Osteocyte (in vitro differentiated cells): ENCODE results near the gene SBSN. TPM values are rescaled to one million over a fixed set of nuclear protein-coding genes. Genes with fewer than 3 reads are reported as not detected.

Experiments
- DNase-seq: peaks from one replicate; pipeline ENCODE4 v3.0.0; 2021; ENCODE audit warnings: mixed read lengths; ENCODE audit not compliant: unreplicated experiment; ENCODE audit errors: extremely low spot score
- H3K27ac Mint-ChIP-seq: one replicate; pipeline ENCODE4 v1.8.0; 2021; ENCODE audit warnings: mild to moderate bottlenecking, mixed read lengths; ENCODE audit not compliant: unreplicated experiment
- H3K27me3 Mint-ChIP-seq: one replicate; pipeline ENCODE4 v1.8.0; 2021; ENCODE audit warnings: mixed read lengths; ENCODE audit not compliant: unreplicated experiment
- H3K36me3 Mint-ChIP-seq: one replicate; pipeline ENCODE4 v1.8.0; 2021; ENCODE audit warnings: mixed read lengths; ENCODE audit not compliant: unreplicated experiment
- H3K4me1 Mint-ChIP-seq: one replicate; pipeline ENCODE4 v1.8.0; 2021; ENCODE audit warnings: mixed read lengths; ENCODE audit not compliant: unreplicated experiment
- H3K4me3 Mint-ChIP-seq: one replicate; pipeline ENCODE4 v1.8.0; 2021; ENCODE audit warnings: mild to moderate bottlenecking, moderate library complexity, mixed read lengths; ENCODE audit not compliant: unreplicated experiment
- H3K9me3 Mint-ChIP-seq: one replicate; pipeline ENCODE4 v1.8.0; 2021; ENCODE audit warnings: mixed read lengths; ENCODE audit not compliant: unreplicated experiment
- CTCF ChIP-seq: fragments of 200-600 bp; sonication (generic); IDR thresholded peaks from 2 replicates; pipeline ENCODE4 v1.5.0; 2021; ENCODE audit warnings: antibody characterized with exemption, mild to moderate bottlenecking, moderate library complexity
- total RNA-seq: library from RNA; stranded (reverse); gene quantifications from 2 replicates; pipeline ENCODE4 v1.2.1, GENCODE V29; 2021

SBSN gene
- total RNA-seq, 1 donor from 2014 or later = not detected

- Mint-ChIP-seq H3K27me3 (no peaks in the 10 kb centered on the region), H3K36me3 (no peaks in the 10 kb centered on the region), H3K4me3 (peak within 1 kb of the TSS; percentile 88), H3K27ac (peak within 1 kb of the TSS; percentile 87), H3K4me1 (peaks cover 23% of the 10 kb centered on the region), H3K9me3 (no peaks in the 10 kb centered on the region)
- peak; percentile 95 for DNase-seq
- TF ChIP-seq CTCF = no peak
Observed at GRCh38 chr19:35545001-35545854, 17.1 kb upstream of the SBSN start, which contains the start of gene TMEM147. Gene TMEM147 (plus strand): TSS chr19:35545626. CDS start chr19:35545740, 114 bp downstream.

GRCh38 chr19:35544110-35544802 is 16.1 kb upstream of the SBSN start:
- Mint-ChIP-seq H3K4me3 (peak overlapping the region; percentile 88), H3K9me3 (no peaks in the 10 kb centered on the region), H3K36me3 (no peaks in the 10 kb centered on the region), H3K4me1 (peaks cover 23% of the 10 kb centered on the region), H3K27me3 (no peaks in the 10 kb centered on the region), H3K27ac (peak overlapping the region; percentile 87)
- no peak for TF ChIP-seq CTCF
- no peak for DNase-seq

GRCh38 chr19:35543280-35544109 is 15.4 kb upstream of the SBSN start:
- no peak for DNase-seq
- TF ChIP-seq CTCF = no peak
- Mint-ChIP-seq H3K4me3 (peak overlapping the region; percentile 4), H3K9me3 (no peaks in the 10 kb centered on the region), H3K4me1 (peaks cover 20% of the 10 kb centered on the region), H3K36me3 (no peaks in the 10 kb centered on the region), H3K27ac (no peak overlapping the region), H3K27me3 (no peaks in the 10 kb centered on the region)

- Mint-ChIP-seq H3K4me3 (no peak overlapping the region), H3K27ac (no peak overlapping the region), H3K4me1 (peaks cover 20% of the 10 kb centered on the region), H3K9me3 (no peaks in the 10 kb centered on the region), H3K36me3 (no peaks in the 10 kb centered on the region), H3K27me3 (no peaks in the 10 kb centered on the region)
- no peak for DNase-seq
- no peak for TF ChIP-seq CTCF
Observed at GRCh38 chr19:35542209-35542608, 14.1 kb upstream of the SBSN start.
